HepG2 (cell line): ENCODE data around the gene NME4. TPM values are rescaled to one million over a fixed set of nuclear protein-coding genes. Genes with fewer than 3 reads are reported as not detected.

Experiments
- ADNP ChIP-seq: sonication (generic); formaldehyde crosslinking; IDR thresholded peaks from 2 replicates; pipeline ENCODE4 v1.4.0; 2020; ENCODE audit warnings: missing genetic modification reagents
- HDAC6 ChIP-seq: fragments of 200-600 bp; sonication (generic); IDR thresholded peaks from 2 replicates; pipeline ENCODE4 v1.7.0; 2017; ENCODE audit warnings: mild to moderate bottlenecking, antibody characterized with exemption, low read length, low read depth
- HMGA1 ChIP-seq: sonication (generic); formaldehyde crosslinking; conservative IDR thresholded peaks from 2 replicates; pipeline ENCODE4 v1.4.0; 2020; ENCODE audit warnings: missing genetic modification reagents
- HNRNPLL ChIP-seq: fragments of 200-400 bp; formaldehyde crosslinking; IDR thresholded peaks from 2 replicates; pipeline ENCODE4 v1.6.1; 2017; ENCODE audit warnings: mild to moderate bottlenecking, low read depth, low read length; ENCODE audit not compliant: poor library complexity, severe bottlenecking
- PRDM10 ChIP-seq: sonication (generic); formaldehyde crosslinking; IDR thresholded peaks from 2 replicates; pipeline ENCODE4 v1.4.0; 2020; ENCODE audit warnings: low read depth, missing genetic modification reagents
- REPIN1 ChIP-seq: sonication (generic); formaldehyde crosslinking; IDR thresholded peaks from 2 replicates; pipeline ENCODE4 v1.8.0; 2022; ENCODE audit warnings: missing genetic modification reagents, low read depth, mild to moderate bottlenecking, borderline replicate concordance
- SRSF1 ChIP-seq: fragments of 200-400 bp; formaldehyde crosslinking; optimal IDR thresholded peaks from 2 replicates; pipeline ENCODE3; 2017; ENCODE audit warnings: mild to moderate bottlenecking, low read depth, low read length, moderate library complexity
- TAF15 ChIP-seq: fragments of 200-400 bp; formaldehyde crosslinking; IDR thresholded peaks from one replicate; pipeline ENCODE4 v1.6.1; 2018; ENCODE audit warnings: mild to moderate bottlenecking, low read depth, low read length; ENCODE audit not compliant: poor library complexity, severe bottlenecking
- ZNF101 ChIP-seq: sonication (generic); formaldehyde crosslinking; IDR thresholded peaks from 2 replicates; pipeline ENCODE4 v1.4.0; 2020; ENCODE audit warnings: mild to moderate bottlenecking, low read depth, missing genetic modification reagents, borderline replicate concordance
- ZNF225 ChIP-seq: sonication (generic); formaldehyde crosslinking; IDR thresholded peaks from 2 replicates; pipeline ENCODE4 v1.4.0; 2020; ENCODE audit warnings: mild to moderate bottlenecking, missing genetic modification reagents
- ZNF326 ChIP-seq: sonication (generic); formaldehyde crosslinking; IDR thresholded peaks from 2 replicates; pipeline ENCODE4 v1.4.0; 2020; ENCODE audit warnings: missing genetic modification reagents, borderline replicate concordance
- ZNF572 ChIP-seq: sonication (generic); formaldehyde crosslinking; IDR thresholded peaks from 2 replicates; pipeline ENCODE4 v1.5.1; 2020; ENCODE audit warnings: mild to moderate bottlenecking, missing genetic modification reagents
- polyA plus RNA-seq, 8 experiments: library from polyadenylated mRNA; depleted of rRNA in 3 of 8; stranded (reverse) in 7 of 8; unstranded in 1 of 8; fragments of >200 nt; fragmentation: Illumina TruSeq in 4 of 8; extraction: Trizol in 4 of 8; gene quantifications; 2 replicates each; pipeline versions ENCODE4 v1.2.1 to v1.2.3, GENCODE V29; 2011 to 2016; ENCODE audit warnings: low read depth in 4 of 8, missing spikeins in 1 of 8, mixed read lengths in 1 of 8; ENCODE audit not compliant: insufficient read depth in 1 of 8
- total RNA-seq, 5 experiments: library from RNA; depleted of rRNA; stranded (reverse); fragments of >200 nt; fragmentation: Illumina TruSeq; extraction: Trizol; gene quantifications; 2 replicates each; pipeline ENCODE4 v1.2.3, GENCODE V29; 2016; ENCODE audit warnings: low read depth in 1 of 5
- TF ChIP-seq, protein P1 (sequence below): sonication (generic); formaldehyde crosslinking; IDR thresholded peaks from 2 replicates; pipeline ENCODE4 v1.5.0; 2020; ENCODE audit warnings: mild to moderate bottlenecking, missing genetic modification reagents
- TF ChIP-seq, protein P2 (sequence below): sonication (generic); formaldehyde crosslinking; IDR thresholded peaks from 2 replicates; pipeline ENCODE4 v1.9.0; 2021; ENCODE audit warnings: missing genetic modification reagents, mild to moderate bottlenecking, borderline replicate concordance
- TF ChIP-seq, protein P3 (sequence below): sonication (generic); formaldehyde crosslinking; IDR thresholded peaks from 2 replicates; pipeline ENCODE4 v1.5.0; 2020; ENCODE audit warnings: mild to moderate bottlenecking, missing genetic modification reagents, borderline replicate concordance

Gene NME4
- total and polyA plus RNA-seq, 2 of the 13 experiments (the other 11 are each of a cell fraction or from before 2014, with no cell fraction given) = 121 to 263 TPM

DNA sequence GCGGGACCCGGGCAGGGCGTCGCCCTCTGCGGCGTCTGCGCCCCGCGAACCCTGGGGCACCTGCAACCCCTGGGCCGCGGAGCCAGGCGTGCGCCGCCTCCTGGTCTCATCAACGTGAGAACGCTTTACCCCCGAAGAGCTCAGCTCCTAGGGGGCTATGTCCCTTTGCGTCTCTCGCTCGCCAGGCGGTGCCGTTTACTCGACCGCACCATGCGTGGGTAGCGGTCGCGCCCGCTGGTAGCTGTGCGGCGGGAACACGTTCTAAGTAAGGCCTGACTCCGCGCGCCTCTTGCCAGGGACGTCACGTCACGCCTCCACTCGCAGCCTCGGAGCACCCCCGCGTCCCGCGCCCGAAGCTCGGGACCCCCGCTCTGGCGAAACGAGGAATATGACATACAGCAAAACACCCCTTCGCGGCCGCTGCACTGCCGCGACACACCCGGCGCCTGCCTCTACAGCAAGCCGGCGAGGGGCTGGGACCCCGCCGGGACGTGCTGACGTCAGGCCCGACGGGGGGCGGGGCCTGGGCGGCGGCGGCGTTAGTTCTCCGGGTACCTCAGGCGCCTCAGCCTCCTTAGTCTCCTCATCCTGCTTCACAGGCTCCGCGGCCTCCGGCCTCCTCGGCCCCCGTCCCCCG lies 28.2 kb downstream of the NME4 start, which contains the start of gene RAB11FIP3 (continued):
- TF ChIP-seq, protein P1, sequence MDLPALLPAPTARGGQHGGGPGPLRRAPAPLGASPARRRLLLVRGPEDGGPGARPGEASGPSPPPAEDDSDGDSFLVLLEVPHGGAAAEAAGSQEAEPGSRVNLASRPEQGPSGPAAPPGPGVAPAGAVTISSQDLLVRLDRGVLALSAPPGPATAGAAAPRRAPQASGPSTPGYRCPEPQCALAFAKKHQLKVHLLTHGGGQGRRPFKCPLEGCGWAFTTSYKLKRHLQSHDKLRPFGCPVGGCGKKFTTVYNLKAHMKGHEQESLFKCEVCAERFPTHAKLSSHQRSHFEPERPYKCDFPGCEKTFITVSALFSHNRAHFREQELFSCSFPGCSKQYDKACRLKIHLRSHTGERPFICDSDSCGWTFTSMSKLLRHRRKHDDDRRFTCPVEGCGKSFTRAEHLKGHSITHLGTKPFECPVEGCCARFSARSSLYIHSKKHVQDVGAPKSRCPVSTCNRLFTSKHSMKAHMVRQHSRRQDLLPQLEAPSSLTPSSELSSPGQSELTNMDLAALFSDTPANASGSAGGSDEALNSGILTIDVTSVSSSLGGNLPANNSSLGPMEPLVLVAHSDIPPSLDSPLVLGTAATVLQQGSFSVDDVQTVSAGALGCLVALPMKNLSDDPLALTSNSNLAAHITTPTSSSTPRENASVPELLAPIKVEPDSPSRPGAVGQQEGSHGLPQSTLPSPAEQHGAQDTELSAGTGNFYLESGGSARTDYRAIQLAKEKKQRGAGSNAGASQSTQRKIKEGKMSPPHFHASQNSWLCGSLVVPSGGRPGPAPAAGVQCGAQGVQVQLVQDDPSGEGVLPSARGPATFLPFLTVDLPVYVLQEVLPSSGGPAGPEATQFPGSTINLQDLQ = peak; percentile 80; the same call in 1 of the 2 replicates
- TF ChIP-seq, protein P2, sequence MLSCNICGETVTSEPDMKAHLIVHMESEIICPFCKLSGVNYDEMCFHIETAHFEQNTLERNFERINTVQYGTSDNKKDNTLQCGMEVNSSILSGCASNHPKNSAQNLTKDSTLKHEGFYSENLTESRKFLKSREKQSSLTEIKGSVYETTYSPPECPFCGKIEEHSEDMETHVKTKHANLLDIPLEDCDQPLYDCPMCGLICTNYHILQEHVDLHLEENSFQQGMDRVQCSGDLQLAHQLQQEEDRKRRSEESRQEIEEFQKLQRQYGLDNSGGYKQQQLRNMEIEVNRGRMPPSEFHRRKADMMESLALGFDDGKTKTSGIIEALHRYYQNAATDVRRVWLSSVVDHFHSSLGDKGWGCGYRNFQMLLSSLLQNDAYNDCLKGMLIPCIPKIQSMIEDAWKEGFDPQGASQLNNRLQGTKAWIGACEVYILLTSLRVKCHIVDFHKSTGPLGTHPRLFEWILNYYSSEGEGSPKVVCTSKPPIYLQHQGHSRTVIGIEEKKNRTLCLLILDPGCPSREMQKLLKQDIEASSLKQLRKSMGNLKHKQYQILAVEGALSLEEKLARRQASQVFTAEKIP = no peak
- 0 out of 2 replicates have a peak, but pooled peaks have one; percentile 66 for TF ChIP-seq REPIN1 (CRISPR knock-in tag)
- TF ChIP-seq, protein P3, sequence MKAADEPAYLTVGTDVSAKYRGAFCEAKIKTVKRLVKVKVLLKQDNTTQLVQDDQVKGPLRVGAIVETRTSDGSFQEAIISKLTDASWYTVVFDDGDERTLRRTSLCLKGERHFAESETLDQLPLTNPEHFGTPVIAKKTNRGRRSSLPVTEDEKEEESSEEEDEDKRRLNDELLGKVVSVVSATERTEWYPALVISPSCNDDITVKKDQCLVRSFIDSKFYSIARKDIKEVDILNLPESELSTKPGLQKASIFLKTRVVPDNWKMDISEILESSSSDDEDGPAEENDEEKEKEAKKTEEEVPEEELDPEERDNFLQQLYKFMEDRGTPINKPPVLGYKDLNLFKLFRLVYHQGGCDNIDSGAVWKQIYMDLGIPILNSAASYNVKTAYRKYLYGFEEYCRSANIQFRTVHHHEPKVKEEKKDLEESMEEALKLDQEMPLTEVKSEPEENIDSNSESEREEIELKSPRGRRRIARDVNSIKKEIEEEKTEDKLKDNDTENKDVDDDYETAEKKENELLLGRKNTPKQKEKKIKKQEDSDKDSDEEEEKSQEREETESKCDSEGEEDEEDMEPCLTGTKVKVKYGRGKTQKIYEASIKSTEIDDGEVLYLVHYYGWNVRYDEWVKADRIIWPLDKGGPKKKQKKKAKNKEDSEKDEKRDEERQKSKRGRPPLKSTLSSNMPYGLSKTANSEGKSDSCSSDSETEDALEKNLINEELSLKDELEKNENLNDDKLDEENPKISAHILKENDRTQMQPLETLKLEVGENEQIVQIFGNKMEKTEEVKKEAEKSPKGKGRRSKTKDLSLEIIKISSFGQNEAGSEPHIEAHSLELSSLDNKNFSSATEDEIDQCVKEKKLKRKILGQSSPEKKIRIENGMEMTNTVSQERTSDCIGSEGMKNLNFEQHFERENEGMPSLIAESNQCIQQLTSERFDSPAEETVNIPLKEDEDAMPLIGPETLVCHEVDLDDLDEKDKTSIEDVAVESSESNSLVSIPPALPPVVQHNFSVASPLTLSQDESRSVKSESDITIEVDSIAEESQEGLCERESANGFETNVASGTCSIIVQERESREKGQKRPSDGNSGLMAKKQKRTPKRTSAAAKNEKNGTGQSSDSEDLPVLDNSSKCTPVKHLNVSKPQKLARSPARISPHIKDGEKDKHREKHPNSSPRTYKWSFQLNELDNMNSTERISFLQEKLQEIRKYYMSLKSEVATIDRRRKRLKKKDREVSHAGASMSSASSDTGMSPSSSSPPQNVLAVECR (CRISPR knock-in tag) = peak; percentile 90
- 0 out of 2 replicates have a peak, but pooled peaks have one; percentile 28 for TF ChIP-seq PRDM10
- TF ChIP-seq ZNF326 (CRISPR knock-in tag) = no peak
- TF ChIP-seq HNRNPLL = peak; percentile 83
- 0 out of 2 replicates have a peak, but pooled peaks have one; percentile 36 for TF ChIP-seq ZNF572 (CRISPR knock-in tag)
- no peak for TF ChIP-seq ADNP (CRISPR knock-in tag)
- peak; percentile 90; the same call in 1 of the 2 replicates for TF ChIP-seq ZNF225 (CRISPR knock-in tag)
- TF ChIP-seq HMGA1 (CRISPR knock-in tag) = no peak
- peak; percentile 63; the same call in 1 of the 2 replicates for TF ChIP-seq ZNF101 (CRISPR knock-in tag)
- no peak for TF ChIP-seq TAF15
- TF ChIP-seq HDAC6 = no peak
- peak; percentile 55 for TF ChIP-seq SRSF1
